ENCODE results near the gene ASIC4. TPM values are rescaled to one million over a fixed set of nuclear protein-coding genes. Genes with fewer than 3 reads are reported as not detected.

ASIC4 gene
- polyA plus RNA-seq, 3 donors = 0.12 to 0.29 (median 0.26) TPM

GRCh38 chr2:219571311-219572236, 57.3 kb downstream of the ASIC4 start, which contains the start of gene OBSL1:
TSS of gene OBSL1 (minus strand) at chr2:219571539. CDS start at chr2:219571232, 307 bp downstream.
- DNase-seq (ENCODE audit: extremely low read depth in 1 of 11, low read depth in 9 of 11, low spot score in 4 of 11) = peak in 6 of 11 donors; percentile 53 to 82 (median 72)

DNA sequence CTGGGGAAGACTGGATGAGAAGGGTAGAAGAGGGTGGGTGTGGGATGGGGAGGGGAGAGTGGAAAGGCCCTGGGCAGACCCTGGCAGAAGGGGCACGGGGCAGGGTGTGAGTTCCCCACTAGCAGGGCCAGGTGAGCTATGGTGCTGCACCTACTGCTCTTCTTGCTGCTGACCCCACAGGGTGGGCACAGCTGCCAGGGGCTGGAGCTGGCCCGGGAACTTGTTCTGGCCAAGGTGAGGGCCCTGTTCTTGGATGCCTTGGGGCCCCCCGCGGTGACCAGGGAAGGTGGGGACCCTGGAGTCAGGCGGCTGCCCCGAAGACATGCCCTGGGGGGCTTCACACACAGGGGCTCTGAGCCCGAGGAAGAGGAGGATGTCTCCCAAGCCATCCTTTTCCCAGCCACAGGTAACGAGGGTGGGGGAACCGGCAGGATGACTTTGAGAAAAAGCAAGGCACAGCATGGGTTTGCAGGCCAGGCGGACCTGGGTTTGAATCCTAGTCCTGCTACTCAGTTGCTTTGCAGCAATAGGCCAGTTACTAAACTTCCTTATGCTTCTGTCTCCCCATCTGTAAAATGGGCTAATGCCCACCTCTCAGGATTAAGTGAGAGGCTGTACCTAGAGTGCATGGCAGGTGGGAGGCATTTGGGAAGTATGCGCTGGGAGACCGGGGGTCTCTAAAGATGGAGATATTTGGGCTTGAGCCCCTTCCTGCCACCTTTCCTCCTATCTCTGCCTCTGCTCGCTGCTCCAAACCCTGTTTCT, 58.1 kb downstream of the ASIC4 start, which contains the start of gene INHA:
INHA (plus strand) TSS at position 74 of the 765 bp plus-strand sequence; CDS start at position 139, 65 bp downstream.
- no peak for DNase-seq (ENCODE audit: extremely low read depth in 1 of 11, low read depth in 9 of 11, low spot score in 4 of 11)

- no peak for DNase-seq (ENCODE audit: extremely low read depth in 1 of 11, low read depth in 9 of 11, low spot score in 4 of 11)
Measured at GRCh38 chr2:219573166-219573565, 58.9 kb downstream of the ASIC4 start.

DNA sequence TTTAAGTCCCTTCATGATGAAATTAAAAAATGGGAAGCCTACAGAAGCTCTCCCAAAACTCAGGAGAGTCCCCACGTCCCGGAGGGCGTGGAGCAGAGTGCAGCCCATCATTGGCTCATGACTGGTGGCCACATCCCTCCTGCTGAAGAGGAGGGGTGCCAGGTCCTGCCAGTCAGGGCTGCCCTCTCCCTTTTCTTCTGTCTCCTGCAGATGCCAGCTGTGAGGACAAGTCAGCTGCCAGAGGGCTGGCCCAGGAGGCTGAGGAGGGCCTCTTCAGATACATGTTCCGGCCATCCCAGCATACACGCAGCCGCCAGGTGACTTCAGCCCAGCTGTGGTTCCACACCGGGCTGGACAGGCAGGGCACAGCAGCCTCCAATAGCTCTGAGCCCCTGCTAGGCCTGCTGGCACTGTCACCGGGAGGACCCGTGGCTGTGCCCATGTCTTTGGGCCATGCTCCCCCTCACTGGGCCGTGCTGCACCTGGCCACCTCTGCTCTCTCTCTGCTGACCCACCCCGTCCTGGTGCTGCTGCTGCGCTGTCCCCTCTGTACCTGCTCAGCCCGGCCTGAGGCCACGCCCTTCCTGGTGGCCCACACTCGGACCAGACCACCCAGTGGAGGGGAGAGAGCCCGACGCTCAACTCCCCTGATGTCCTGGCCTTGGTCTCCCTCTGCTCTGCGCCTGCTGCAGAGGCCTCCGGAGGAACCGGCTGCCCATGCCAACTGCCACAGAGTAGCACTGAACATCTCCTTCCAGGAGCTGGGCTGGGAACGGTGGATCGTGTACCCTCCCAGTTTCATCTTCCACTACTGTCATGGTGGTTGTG, 60.4 kb downstream of the ASIC4 start:
- no peak for DNase-seq (ENCODE audit: extremely low read depth in 1 of 11, low read depth in 9 of 11, low spot score in 4 of 11)

- DNase-seq (ENCODE audit: extremely low read depth in 1 of 11, low read depth in 9 of 11, low spot score in 4 of 11) = no peak
Measured at GRCh38 chr2:219575566-219576504, 61.6 kb downstream of the ASIC4 start.

DNA sequence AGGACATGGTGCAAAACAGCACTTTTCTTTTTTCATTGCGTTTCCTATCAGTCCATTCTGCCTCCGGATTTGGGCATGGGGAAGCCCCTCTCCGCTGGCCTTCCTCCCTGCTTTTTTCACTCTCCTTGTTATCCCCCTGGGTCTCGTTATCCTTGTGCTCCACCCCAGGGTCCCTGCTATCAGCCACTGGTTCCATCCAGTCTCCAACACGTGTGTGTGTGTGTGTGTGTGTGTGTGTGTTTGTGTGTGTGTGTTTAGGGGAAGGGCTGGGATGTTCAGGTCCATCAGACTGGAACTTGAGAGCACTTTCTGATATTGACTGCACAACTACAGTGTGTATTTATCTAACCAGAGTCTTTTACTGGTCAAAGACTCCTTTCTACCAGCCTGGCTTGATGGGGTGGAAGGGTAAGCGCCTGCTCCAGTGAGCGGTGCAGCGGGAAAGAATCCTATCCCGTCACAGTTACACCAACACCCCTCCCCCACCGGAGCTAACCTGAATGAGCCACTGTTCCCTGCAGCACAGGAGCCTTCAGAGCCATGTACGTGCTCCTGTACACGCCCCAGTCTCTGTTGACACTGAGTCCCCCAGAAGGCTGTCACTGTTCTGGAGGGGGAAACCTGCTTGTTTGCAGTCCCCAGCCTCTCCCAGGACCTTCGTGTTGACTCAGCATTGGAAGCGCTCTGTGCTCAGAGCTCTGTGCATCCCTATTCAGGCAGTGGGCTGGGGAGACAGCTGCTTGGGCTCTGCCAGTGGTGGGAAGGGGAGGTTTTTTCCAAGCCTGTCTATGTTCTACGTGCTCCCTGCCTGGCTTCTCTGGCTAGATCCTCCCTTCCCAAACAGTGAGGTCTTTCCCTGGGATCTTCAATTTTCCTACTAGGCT, 62.5 kb downstream of the ASIC4 start:
- DNase-seq (ENCODE audit: extremely low read depth in 1 of 11, low read depth in 9 of 11, low spot score in 4 of 11) = peak in 4 of 11 donors; percentile 50 to 75 (median 62)

GRCh38 chr2:219578811-219579613, 64.7 kb downstream of the ASIC4 start:
- DNase-seq (ENCODE audit: extremely low read depth in 1 of 11, low read depth in 9 of 11, low spot score in 4 of 11) = no peak

GRCh38 chr2:219581346-219581745, 67.1 kb downstream of the ASIC4 start:
- DNase-seq (ENCODE audit: extremely low read depth in 1 of 11, low read depth in 9 of 11, low spot score in 4 of 11) = no peak

Other genes starting within 250 kb of the ASIC4 start
- gene DNAJB2, start 235.1 kb upstream of the ASIC4 start, polyA plus RNA-seq (ENCODE audit: insufficient read length in 3 of 3) = 10 to 100 TPM; 64.9 to 83.6 (median 72.3) TPM
- gene PTPRN, start 205.1 kb upstream of the ASIC4 start, polyA plus RNA-seq (ENCODE audit: insufficient read length in 3 of 3) = under 1 TPM in 2 of 3 donors, not detected in 1; 0.16 to 0.65 TPM
- gene RESP18, start 181.7 kb upstream of the ASIC4 start, polyA plus RNA-seq (ENCODE audit: insufficient read length in 3 of 3) = not detected
- gene DNPEP, start 126.6 kb upstream of the ASIC4 start, polyA plus RNA-seq (ENCODE audit: insufficient read length in 3 of 3) = 10 to 100 TPM; 53.6 to 73.9 (median 65.7) TPM
- gene DES, start 96.1 kb upstream of the ASIC4 start, polyA plus RNA-seq (ENCODE audit: insufficient read length in 3 of 3) = 1 to 10 TPM; 6.1 to 7.0 (median 6.5) TPM
- gene SPEG, start 79.6 kb upstream of the ASIC4 start, polyA plus RNA-seq (ENCODE audit: insufficient read length in 3 of 3) = 10 to 100 TPM in 2 of 3 donors, 1 to 10 TPM in 1; 9.2 to 16.8 (median 12.7) TPM
- 10 to 100 TPM; 33.5 to 36.8 (median 34.1) TPM for gene GMPPA, start 15.6 kb upstream of the ASIC4 start, polyA plus RNA-seq (ENCODE audit: insufficient read length in 3 of 3)
- 10 to 100 TPM; 17.6 to 40.6 (median 33.8) TPM for gene CHPF, start 29.3 kb downstream of the ASIC4 start, polyA plus RNA-seq (ENCODE audit: insufficient read length in 3 of 3)
- 1 to 10 TPM; 2.2 to 3.7 (median 3.6) TPM for gene TMEM198, start 29.5 kb downstream of the ASIC4 start, polyA plus RNA-seq (ENCODE audit: insufficient read length in 3 of 3)
- gene OBSL1, start 57.1 kb downstream of the ASIC4 start, polyA plus RNA-seq (ENCODE audit: insufficient read length in 3 of 3) = 100 to 1,000 TPM; 111 to 199 (median 149) TPM
- 1 to 10 TPM in 2 of 3 donors, under 1 TPM in 1; 0.73 to 5.1 (median 1.3) TPM for gene INHA, start 57.8 kb downstream of the ASIC4 start, polyA plus RNA-seq (ENCODE audit: insufficient read length in 3 of 3)
- 10 to 100 TPM; 24.0 to 33.9 (median 26.7) TPM for gene STK11IP, start 83.4 kb downstream of the ASIC4 start, polyA plus RNA-seq (ENCODE audit: insufficient read length in 3 of 3)
- 10 to 100 TPM in 2 of 3 donors, 1 to 10 TPM in 1; 6.2 to 13.7 (median 10.8) TPM for gene SLC4A3, start 113.1 kb downstream of the ASIC4 start, polyA plus RNA-seq (ENCODE audit: insufficient read length in 3 of 3)

All from renal cortex interstitium (tissue), 11 donors.